K562 (cell line): ENCODE measurements around the gene CREB3L2. TPM values are rescaled to one million over a fixed set of nuclear protein-coding genes. Genes with fewer than 3 reads are reported as not detected.

Experiments
- ARID1B ChIP-seq: fragments of 450-650 bp; IDR thresholded peaks from 2 replicates; pipeline ENCODE4 v1.6.1; 2016; ENCODE audit warnings: antibody characterized with exemption, mild to moderate bottlenecking, inconsistent platforms
- CHAMP1 ChIP-seq: fragments of 450-650 bp; IDR thresholded peaks from 2 replicates; pipeline ENCODE4 v1.6.1; 2016; ENCODE audit warnings: mild to moderate bottlenecking
- CREB1 ChIP-seq, 2 experiments: sonication (generic) in 1 of 2; formaldehyde crosslinking in 1 of 2; IDR thresholded peaks; 2 replicates each; pipeline versions ENCODE4 v1.6.1 to v1.8.0; 2012 to 2022; ENCODE audit warnings: inconsistent platforms in 1 of 2, mild to moderate bottlenecking in 1 of 2, missing genetic modification reagents in 1 of 2, moderate library complexity in 1 of 2
- CREM ChIP-seq: IDR thresholded peaks from 2 replicates; pipeline ENCODE4 v1.6.1; 2014; ENCODE audit warnings: antibody characterized with exemption, low read depth
- DPF2 ChIP-seq: fragments of 450-650 bp; IDR thresholded peaks from 2 replicates; pipeline ENCODE4 v1.6.1; 2016
- EP300 ChIP-seq: IDR thresholded peaks from 2 replicates; pipeline ENCODE4 v1.6.1; 2012; ENCODE audit warnings: low read length, improper control_type of control experiment
- JUN ChIP-seq, 2 experiments: sonication (generic) in 1 of 2; formaldehyde crosslinking in 1 of 2; IDR thresholded peaks; 2 replicates each; pipeline versions ENCODE4 v1.6.1 to v1.8.0; 2012 to 2022; ENCODE audit warnings: borderline replicate concordance in 2 of 2, mild to moderate bottlenecking in 2 of 2, improper control_type of control experiment in 1 of 2, low read depth in 1 of 2, low read length in 1 of 2, missing genetic modification reagents in 1 of 2
- MYC ChIP-seq, 2 experiments: fragments of 250-450 bp in 1 of 2; sonication (Bioruptor Pico) in 1 of 2; IDR thresholded peaks; 2 replicates each; pipeline versions ENCODE4 v1.5.1 to v1.6.1; 2012 to 2021; ENCODE audit warnings: low read depth in 2 of 2, borderline replicate concordance in 1 of 2, improper control_type of control experiment in 1 of 2, low read length in 1 of 2, mild to moderate bottlenecking in 1 of 2, moderate library complexity in 1 of 2
- NFIC ChIP-seq: fragments of 450-650 bp; IDR thresholded peaks from 2 replicates; pipeline ENCODE4 v1.6.1; 2017; ENCODE audit warnings: mild to moderate bottlenecking, inconsistent platforms
- OTX1 ChIP-seq: fragments of 450-650 bp; formaldehyde crosslinking; IDR thresholded peaks from 2 replicates; pipeline ENCODE4 v1.4.0; 2022; ENCODE audit warnings: mild to moderate bottlenecking
- RNF2 ChIP-seq: sonication (generic); IDR thresholded peaks from 2 replicates; pipeline ENCODE4 v1.6.1; 2016
- SMAD4 ChIP-seq: fragments of 250-450 bp; sonication (Bioruptor Pico); conservative IDR thresholded peaks from 2 replicates; pipeline ENCODE4 v1.8.0; 2021; ENCODE audit warnings: inconsistent platforms, mild to moderate bottlenecking, moderate library complexity
- SMARCA4 ChIP-seq: fragments of 450-650 bp; IDR thresholded peaks from 2 replicates; pipeline ENCODE4 v1.6.1; 2016
- SMARCE1 ChIP-seq: fragments of 450-650 bp; IDR thresholded peaks from 2 replicates; pipeline ENCODE4 v1.7.1; 2016; ENCODE audit warnings: mild to moderate bottlenecking
- ZBTB9 ChIP-seq: fragments of 450-650 bp; formaldehyde crosslinking; IDR thresholded peaks from 2 replicates; pipeline ENCODE4 v1.4.0; 2020; ENCODE audit warnings: mild to moderate bottlenecking, moderate library complexity
- ZNF124 ChIP-seq: sonication (generic); formaldehyde crosslinking; IDR thresholded peaks from 2 replicates; pipeline ENCODE4 v1.8.1; 2022; ENCODE audit warnings: missing genetic modification reagents
- ZNF384 ChIP-seq: IDR thresholded peaks from 2 replicates; pipeline ENCODE4 v1.6.1; 2012; ENCODE audit warnings: low read depth, low read length, improper control_type of control experiment
- polyA plus RNA-seq, 8 experiments: library from polyadenylated mRNA; depleted of rRNA in 4 of 8; stranded (reverse) in 5 of 8; unstranded in 3 of 8; fragments of >200 nt; fragmentation: Nextera tagmentation in 2 of 8; fragmentation: Illumina TruSeq in 1 of 8; extraction: Ambion mirVana in 2 of 8; extraction: Trizol in 1 of 8; gene quantifications; 2 replicates each; pipeline versions ENCODE4 v1.2.1 to v1.2.3, GENCODE V29; 2011 to 2014; ENCODE audit warnings: inconsistent platforms in 1 of 8, missing spikeins in 1 of 8
- total RNA-seq, 7 experiments: library from RNA; depleted of rRNA in 6 of 7; stranded (reverse); fragments of >200 nt in 6 of 7; fragmentation: Illumina TruSeq in 2 of 7; extraction: Trizol in 2 of 7; gene quantifications; 2 replicates each; pipeline versions ENCODE4 v1.2.1 to v1.2.3, GENCODE V29; 2011 to 2021; ENCODE audit warnings: low replicate concordance in 1 of 7
- TF ChIP-seq, protein P1 (sequence below): sonication (generic); IDR thresholded peaks from 2 replicates; pipeline ENCODE4 v1.6.1; 2016
- TF ChIP-seq, protein P2 (sequence below): IDR thresholded peaks from 2 replicates; pipeline ENCODE4 v1.6.1; 2012; ENCODE audit warnings: low read depth, low read length, improper control_type of control experiment, borderline replicate concordance
- TF ChIP-seq, protein P3 (sequence below): fragments of 250-450 bp; sonication (Bioruptor Pico); IDR thresholded peaks from 2 replicates; pipeline ENCODE4 v1.9.0; 2021; ENCODE audit warnings: mild to moderate bottlenecking

CREB3L2 gene
- total and polyA plus RNA-seq, 9 of the 15 experiments (the other 6 are each of a cell fraction or from before 2014, with no cell fraction given), result 7.1 to 45.6 (median 15.8) TPM

GRCh38 chr7:137964824-137965545, 36.9 kb downstream of the CREB3L2 start (continued):
- TF ChIP-seq CHAMP1 (peak; percentile 22; the same call in 1 of the 2 replicates), SMARCE1 (peak; percentile 56; the same call in 1 of the 2 replicates), MYC (IDR thresholded peaks at IDR 0.05; ENCODE audit: low read depth, low read length) (0 out of 2 replicates have a peak, but pooled peaks have one; percentile 48), MYC (CRISPR knock-in tag; IDR thresholded peaks at IDR 0.05; ENCODE audit: borderline replicate concordance, low read depth) (no peak), ZBTB9 (CRISPR knock-in tag) (0 out of 2 replicates have a peak, but pooled peaks have one; percentile 16), SMARCA4 (peak; percentile 76), ARID1B (peak; percentile 85), NFIC (peak; percentile 38; the same call in 1 of the 2 replicates), CREB1 (IDR thresholded peaks at IDR 0.05) (peak; percentile 35; the same call in 1 of the 2 replicates), CREB1 (CRISPR knock-in tag; IDR thresholded peaks at IDR 0.05) (no peak), JUN (IDR thresholded peaks at IDR 0.05; ENCODE audit: borderline replicate concordance, low read depth, low read length) (no peak), JUN (CRISPR knock-in tag; IDR thresholded peaks at IDR 0.05; ENCODE audit: borderline replicate concordance) (no peak), ZNF124 (no peak), RNF2 (peak; percentile 17; the same call in 1 of the 2 replicates), ZNF384 (no peak), EP300 (peak; percentile 86), SMAD4 (peak; percentile 33; the same call in 1 of the 2 replicates), DPF2 (peak; percentile 75), OTX1 (CRISPR knock-in tag) (no peak), CREM (peak; percentile 20; the same call in 1 of the 2 replicates)
- TF ChIP-seq, protein P1, sequence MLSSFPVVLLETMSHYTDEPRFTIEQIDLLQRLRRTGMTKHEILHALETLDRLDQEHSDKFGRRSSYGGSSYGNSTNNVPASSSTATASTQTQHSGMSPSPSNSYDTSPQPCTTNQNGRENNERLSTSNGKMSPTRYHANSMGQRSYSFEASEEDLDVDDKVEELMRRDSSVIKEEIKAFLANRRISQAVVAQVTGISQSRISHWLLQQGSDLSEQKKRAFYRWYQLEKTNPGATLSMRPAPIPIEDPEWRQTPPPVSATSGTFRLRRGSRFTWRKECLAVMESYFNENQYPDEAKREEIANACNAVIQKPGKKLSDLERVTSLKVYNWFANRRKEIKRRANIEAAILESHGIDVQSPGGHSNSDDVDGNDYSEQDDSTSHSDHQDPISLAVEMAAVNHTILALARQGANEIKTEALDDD, result peak; percentile 93
- TF ChIP-seq, protein P2, sequence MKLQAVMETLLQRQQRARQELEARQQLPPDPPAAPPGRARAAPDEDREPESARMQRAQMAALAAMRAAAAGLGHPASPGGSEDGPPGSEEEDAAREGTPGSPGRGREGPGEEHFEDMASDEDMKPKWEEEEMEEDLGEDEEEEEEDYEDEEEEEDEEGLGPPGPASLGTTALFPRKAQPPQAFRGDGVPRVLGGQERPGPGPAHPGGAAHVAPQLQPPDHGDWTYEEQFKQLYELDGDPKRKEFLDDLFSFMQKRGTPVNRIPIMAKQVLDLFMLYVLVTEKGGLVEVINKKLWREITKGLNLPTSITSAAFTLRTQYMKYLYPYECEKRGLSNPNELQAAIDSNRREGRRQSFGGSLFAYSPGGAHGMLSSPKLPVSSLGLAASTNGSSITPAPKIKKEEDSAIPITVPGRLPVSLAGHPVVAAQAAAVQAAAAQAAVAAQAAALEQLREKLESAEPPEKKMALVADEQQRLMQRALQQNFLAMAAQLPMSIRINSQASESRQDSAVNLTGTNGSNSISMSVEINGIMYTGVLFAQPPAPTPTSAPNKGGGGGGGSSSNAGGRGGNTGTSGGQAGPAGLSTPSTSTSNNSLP, result 0 out of 2 replicates have a peak, but pooled peaks have one; percentile 25
- TF ChIP-seq, protein P3, sequence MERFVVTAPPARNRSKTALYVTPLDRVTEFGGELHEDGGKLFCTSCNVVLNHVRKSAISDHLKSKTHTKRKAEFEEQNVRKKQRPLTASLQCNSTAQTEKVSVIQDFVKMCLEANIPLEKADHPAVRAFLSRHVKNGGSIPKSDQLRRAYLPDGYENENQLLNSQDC (CRISPR knock-in tag), result no peak
